ENCODE data around the gene PCDHGC5.

The PCDHGC5 gene

GRCh38 chr5:141529873-141530272 lies 41.0 kb downstream of the PCDHGC5 start:
- Histone ChIP-seq H3K4me3 (ENCODE audit: low read depth in 1 of 2, low read length in 2 of 2) (no peak overlapping the region), H3K27ac (ENCODE audit: low read depth, low read length) (no peak overlapping the region), H3K36me3 (ENCODE audit: control insufficient read depth in 1 of 2, insufficient read depth in 2 of 2, low read length in 2 of 2) (peaks cover 22 to 68% of the 10 kb centered on the region in 2 donors), H3K9ac (ENCODE audit: low read depth in 1 of 2, low read length in 2 of 2) (no peak overlapping the region), H3K9me3 (ENCODE audit: control insufficient read depth in 1 of 2, low read length in 2 of 2) (no peaks in the 10 kb centered on the region), H3K4me1 (ENCODE audit: control insufficient read depth in 1 of 2, insufficient read depth in 2 of 2, low read length in 2 of 2) (peaks cover 11 to 14% of the 10 kb centered on the region in 2 donors), H3K27me3 (ENCODE audit: control insufficient read depth in 1 of 2, insufficient read depth in 2 of 2, low read length in 2 of 2) (no peaks in the 10 kb centered on the region)

GRCh38 chr5:141532726-141533125 lies 43.8 kb downstream of the PCDHGC5 start:
- H3K36me3 ChIP-seq (ENCODE audit: control insufficient read depth in 1 of 2, insufficient read depth in 2 of 2, low read length in 2 of 2) = peaks cover 20 to 49% of the 10 kb centered on the region in 2 donors
- H3K4me1 ChIP-seq (ENCODE audit: control insufficient read depth in 1 of 2, insufficient read depth in 2 of 2, low read length in 2 of 2) = no peaks in the 10 kb centered on the region
- no peaks in the 10 kb centered on the region for H3K27me3 ChIP-seq (ENCODE audit: control insufficient read depth in 1 of 2, insufficient read depth in 2 of 2, low read length in 2 of 2)

DNA sequence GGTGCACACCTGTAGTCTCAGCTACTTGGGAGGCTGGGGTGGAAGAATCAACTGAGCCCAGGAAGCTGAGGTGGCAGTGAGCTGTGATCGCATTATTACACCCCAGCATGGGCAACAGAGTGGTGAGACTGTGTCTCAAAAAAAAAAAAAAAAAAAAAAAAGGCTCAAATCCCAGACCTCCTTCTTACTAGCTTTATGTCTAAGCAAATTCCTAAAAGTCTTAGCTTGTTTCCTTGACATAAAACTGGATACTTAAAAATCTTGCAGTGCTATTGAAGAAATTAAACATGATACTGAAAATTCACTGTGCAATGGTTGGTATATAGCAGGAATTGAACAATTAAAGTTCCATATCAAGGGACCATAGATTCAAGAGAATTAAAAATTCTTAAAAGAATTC lies 45.0 kb downstream of the PCDHGC5 start:
- Histone ChIP-seq H3K9ac (ENCODE audit: low read depth in 1 of 2, low read length in 2 of 2) (no peak overlapping the region), H3K36me3 (ENCODE audit: control insufficient read depth in 1 of 2, insufficient read depth in 2 of 2, low read length in 2 of 2) (peaks cover 12 to 37% of the 10 kb centered on the region in 2 donors), H3K4me3 (ENCODE audit: low read depth in 1 of 2, low read length in 2 of 2) (no peak overlapping the region)

More at GRCh38 chr5:141532726-141533125, 43.8 kb downstream of the PCDHGC5 start:
- Histone ChIP-seq H3K9me3 (ENCODE audit: control insufficient read depth in 1 of 2, low read length in 2 of 2) (no peaks in the 10 kb centered on the region), H3K27ac (ENCODE audit: low read depth, low read length) (no peak overlapping the region), H3K9ac (ENCODE audit: low read depth in 1 of 2, low read length in 2 of 2) (no peak overlapping the region), H3K4me3 (ENCODE audit: low read depth in 1 of 2, low read length in 2 of 2) (no peak overlapping the region)

GRCh38 chr5:141534492-141535213 lies 45.8 kb downstream of the PCDHGC5 start:
- Histone ChIP-seq H3K9ac (ENCODE audit: low read depth in 1 of 2, low read length in 2 of 2) (no peak overlapping the region), H3K4me1 (ENCODE audit: control insufficient read depth in 1 of 2, insufficient read depth in 2 of 2, low read length in 2 of 2) (no peaks in the 10 kb centered on the region), H3K27ac (ENCODE audit: low read depth, low read length) (no peak overlapping the region), H3K4me3 (ENCODE audit: low read depth in 1 of 2, low read length in 2 of 2) (no peak overlapping the region), H3K36me3 (ENCODE audit: control insufficient read depth in 1 of 2, insufficient read depth in 2 of 2, low read length in 2 of 2) (peaks cover 8 to 30% of the 10 kb centered on the region in 2 donors), H3K9me3 (ENCODE audit: control insufficient read depth in 1 of 2, low read length in 2 of 2) (no peaks in the 10 kb centered on the region), H3K27me3 (ENCODE audit: control insufficient read depth in 1 of 2, insufficient read depth in 2 of 2, low read length in 2 of 2) (no peaks in the 10 kb centered on the region)

More for the DNA sequence above, 45.0 kb downstream of the PCDHGC5 start:
- H3K27ac ChIP-seq (ENCODE audit: low read depth, low read length) = no peak overlapping the region
- H3K4me1 ChIP-seq (ENCODE audit: control insufficient read depth in 1 of 2, insufficient read depth in 2 of 2, low read length in 2 of 2) = no peaks in the 10 kb centered on the region
- H3K9me3 ChIP-seq (ENCODE audit: control insufficient read depth in 1 of 2, low read length in 2 of 2) = no peaks in the 10 kb centered on the region
- H3K27me3 ChIP-seq (ENCODE audit: control insufficient read depth in 1 of 2, insufficient read depth in 2 of 2, low read length in 2 of 2) = no peaks in the 10 kb centered on the region

Data from duodenal mucosa (tissue), 2 donors.